HepG2 (cell line): ENCODE measurements around the gene DENND4C. TPM values are rescaled to one million over a fixed set of nuclear protein-coding genes. Genes with fewer than 3 reads are reported as not detected.
A peak's percentile ranks its signal among the peaks of the same experiment; 100 is the strongest.

ENCODE experiments used
- ATAC-seq: fragments of 200-7000 bp; cut with Tn5 transposase; 3 replicates; pipeline ENCODE4 v1.9.1; 2020; ENCODE audit warnings: mild to moderate bottlenecking, moderate library complexity
- BruUV-seq: library from RNA; stranded (reverse); fragments of 400-500 nt; replicated peaks from 2 replicates; lab custom pipeline; 2021; lab: Mats Ljungman, UMichigan
- CTCF ChIA-PET: fragments of 300-600 bp; formaldehyde crosslinking; extraction: SDS; loops from one replicate; lab custom pipeline; 2021; ENCODE audit warnings: low total read pairs, inconsistent platforms, low intra/inter-chr PET ratio; lab: Yijun Ruan, JAX
- POLR2A ChIA-PET: fragments of 350-600 bp; sonication (Branson Sonifier 250); formaldehyde crosslinking; loops from one replicate; lab custom pipeline; 2020; ENCODE audit warnings: antibody characterized with exemption, inconsistent platforms; lab: Yijun Ruan, JAX
- DNase-seq: peaks from one replicate; pipeline ENCODE4 v3.0.0-alpha.2; 2015; ENCODE audit warnings: low spot score
- FAIRE-seq: peaks from 3 replicates; lab custom pipeline; 2011; peaks lifted over from hg19 to GRCh38; lab: Jason Lieb, UNC
- H2AFZ ChIP-seq: one replicate; pipeline ENCODE4 v1.6.1; 2011; ENCODE audit warnings: low read length, inconsistent platforms
- H3K27ac ChIP-seq: fragments of 300-600 bp; 3 replicates; pipeline ENCODE4 v1.8.0; 2011; ENCODE audit warnings: mixed run types, mild to moderate bottlenecking, mixed read lengths, low read length, inconsistent platforms; ENCODE audit not compliant: insufficient read depth; ENCODE audit errors: extremely low read length
- H3K27me3 ChIP-seq, 2 experiments: fragments of 200-600 bp in 1 of 2; 2 replicates in 1 of 2; 3 replicates in 1 of 2; pipeline versions ENCODE4 v1.6.0 to v1.8.0; 2011; ENCODE audit warnings: low read length in 2 of 2, mild to moderate bottlenecking in 2 of 2, moderate library complexity in 2 of 2, inconsistent platforms in 1 of 2; ENCODE audit not compliant: insufficient read depth in 2 of 2, control insufficient read depth in 1 of 2
- H3K36me3 ChIP-seq, 2 experiments: fragments of 200-600 bp in 1 of 2; replicated peaks in 1 of 2; 2 replicates in 1 of 2; 3 replicates in 1 of 2; pipeline versions ENCODE4 v1.5.1 to v1.8.0; 2011; ENCODE audit warnings: low read length in 2 of 2, inconsistent platforms in 1 of 2; ENCODE audit not compliant: insufficient read depth in 2 of 2, control insufficient read depth in 1 of 2
- H3K4me1 ChIP-seq: 2 replicates; pipeline ENCODE4 v1.5.1; 2012; ENCODE audit warnings: low read length, inconsistent platforms; ENCODE audit not compliant: insufficient read depth
- H3K4me2 ChIP-seq: 2 replicates; pipeline ENCODE4 v1.6.0; 2011; ENCODE audit warnings: low read depth, low read length, inconsistent platforms
- H3K4me3 ChIP-seq, 3 experiments: fragments of 200-600 bp in 1 of 3; sonication (generic), shearing (Covaris generic) in 1 of 3; replicated peaks in 1 of 3; 2 replicates each; pipeline ENCODE4 v1.5.1; 2011 to 2016; ENCODE audit warnings: low read length in 3 of 3, inconsistent platforms in 2 of 3, low read depth in 2 of 3, mild to moderate bottlenecking in 2 of 3, control low read depth in 1 of 3, mixed read lengths in 1 of 3; ENCODE audit not compliant: insufficient read depth in 1 of 3
- H3K79me2 ChIP-seq: one replicate; pipeline ENCODE4 v1.6.1; 2011; ENCODE audit warnings: low read length, inconsistent platforms; ENCODE audit not compliant: insufficient read depth
- H3K9ac ChIP-seq: 2 replicates; pipeline ENCODE4 v1.6.0; 2011; ENCODE audit warnings: mild to moderate bottlenecking, low read depth, low read length, inconsistent platforms; ENCODE audit not compliant: insufficient read depth
- H3K9me3 ChIP-seq: 2 replicates; pipeline ENCODE4 v1.5.1; 2012; ENCODE audit warnings: mild to moderate bottlenecking, low read length
- H4K20me1 ChIP-seq: 2 replicates; pipeline ENCODE4 v1.6.0; 2011; ENCODE audit warnings: inconsistent platforms, mild to moderate bottlenecking, low read length, moderate library complexity; ENCODE audit not compliant: insufficient read depth
- CREBL2 ChIP-seq: sonication (generic); formaldehyde crosslinking; IDR thresholded peaks from 2 replicates; pipeline ENCODE4 v1.8.1; 2023; ENCODE audit warnings: missing genetic modification reagents, mild to moderate bottlenecking, borderline replicate concordance
- KDM5A ChIP-seq: fragments of 200-600 bp; sonication (generic); IDR thresholded peaks from 2 replicates; pipeline ENCODE4 v1.7.0; 2018; ENCODE audit warnings: antibody characterized with exemption, mild to moderate bottlenecking, low read length, borderline replicate concordance
- MXI1 ChIP-seq: IDR thresholded peaks from 3 replicates; pipeline ENCODE4 v1.6.1; 2012; ENCODE audit warnings: low read depth, low read length, inconsistent platforms, borderline replicate concordance
- NFE2L2 ChIP-seq: fragments of 150-350 bp; IDR thresholded peaks from 2 replicates; pipeline ENCODE4 v1.6.1; 2014; ENCODE audit warnings: low read length
- NR2F2 ChIP-seq: IDR thresholded peaks from 2 replicates; pipeline ENCODE4 v1.6.1; 2012; ENCODE audit warnings: low read depth, inconsistent platforms, borderline replicate concordance
- ZC3H13 ChIP-seq: sonication (generic); formaldehyde crosslinking; IDR thresholded peaks from 2 replicates; pipeline ENCODE4 v1.8.1; 2023; ENCODE audit warnings: mild to moderate bottlenecking, missing genetic modification reagents, moderate library complexity
- ZNF362 ChIP-seq: sonication (generic); formaldehyde crosslinking; IDR thresholded peaks from 2 replicates; pipeline ENCODE4 v1.4.0; 2020; ENCODE audit warnings: missing genetic modification reagents, mild to moderate bottlenecking, borderline replicate concordance
- ZNF572 ChIP-seq: sonication (generic); formaldehyde crosslinking; IDR thresholded peaks from 2 replicates; pipeline ENCODE4 v1.5.1; 2020; ENCODE audit warnings: mild to moderate bottlenecking, missing genetic modification reagents
- ZNF709 ChIP-seq: sonication (generic); formaldehyde crosslinking; IDR thresholded peaks from 2 replicates; pipeline ENCODE4 v1.5.0; 2020; ENCODE audit warnings: mild to moderate bottlenecking, missing genetic modification reagents
- ZNF784 ChIP-seq: sonication (generic); formaldehyde crosslinking; IDR thresholded peaks from 2 replicates; pipeline ENCODE4 v1.5.1; 2020; ENCODE audit warnings: missing genetic modification reagents, mild to moderate bottlenecking, borderline replicate concordance
- WGBS: methylation state at CpG from one replicate; pipeline ENCODE4 v1.1.6; 2017; ENCODE audit warnings: low lambda C conversion rate; 5-methylcytosine and 5-hydroxymethylcytosine counted together
- in situ Hi-C: cut with HindIII; loops from 2 replicates; pipeline ENCODE4 v1.10.0; 2017; ENCODE audit warnings: low pct_unique_long_range_greater_than_20kb; ENCODE audit not compliant: extremely low pct_ligation_motif_present
- intact Hi-C: fragments of 100-400 bp; cut with micrococcal nuclease; formaldehyde crosslinking; loops from one replicate; pipeline ENCODE4 v1.10.0; 2022; ENCODE audit not compliant: unreplicated experiment
- polyA plus RNA-seq, 8 experiments: library from polyadenylated mRNA; depleted of rRNA in 3 of 8; stranded (reverse) in 7 of 8; unstranded in 1 of 8; fragments of >200 nt; fragmentation: Illumina TruSeq in 4 of 8; extraction: Trizol in 4 of 8; gene quantifications; 2 replicates each; pipeline versions ENCODE4 v1.2.1 to v1.2.3, GENCODE V29; 2011 to 2016; ENCODE audit warnings: low read depth in 4 of 8, missing spikeins in 1 of 8, mixed read lengths in 1 of 8; ENCODE audit not compliant: insufficient read depth in 1 of 8
- total RNA-seq, 5 experiments: library from RNA; depleted of rRNA; stranded (reverse); fragments of >200 nt; fragmentation: Illumina TruSeq; extraction: Trizol; gene quantifications; 2 replicates each; pipeline ENCODE4 v1.2.3, GENCODE V29; 2016; ENCODE audit warnings: low read depth in 1 of 5
- TF ChIP-seq, protein P1 (sequence below): sonication (generic); formaldehyde crosslinking; IDR thresholded peaks from 2 replicates; pipeline ENCODE4 v1.5.0; 2020; ENCODE audit warnings: missing genetic modification reagents
- TF ChIP-seq, protein P2 (sequence below): sonication (generic); formaldehyde crosslinking; IDR thresholded peaks from 2 replicates; pipeline ENCODE4 v1.5.0; 2020; ENCODE audit warnings: mild to moderate bottlenecking, missing genetic modification reagents
- TF ChIP-seq, protein P3 (sequence below): sonication (generic); formaldehyde crosslinking; IDR thresholded peaks from 2 replicates; pipeline ENCODE4 v1.4.0; 2020; ENCODE audit warnings: mild to moderate bottlenecking, missing genetic modification reagents
- TF ChIP-seq, protein P4 (sequence below): sonication (generic); formaldehyde crosslinking; IDR thresholded peaks from 2 replicates; pipeline ENCODE4 v1.8.0; 2023; ENCODE audit warnings: mild to moderate bottlenecking, missing genetic modification reagents

Gene DENND4C
- total and polyA plus RNA-seq, 2 of the 13 experiments (the other 11 are each of a cell fraction or from before 2014, with no cell fraction given): 19.1 to 27.2 TPM

GRCh38 chr9:19405771-19406170 is 175.3 kb downstream of the DENND4C start (continued):
- no peak for TF ChIP-seq NFE2L2

GRCh38 chr9:19408316-19408692 is 177.8 kb downstream of the DENND4C start:
- no peaks in the 10 kb centered on the region for H3K36me3 ChIP-seq
- peaks cover 3% of the 10 kb centered on the region for H3K9me3 ChIP-seq
- no peaks in the 10 kb centered on the region; a peak in 2 of 5 replicates for H3K27me3 ChIP-seq
- H3K9ac ChIP-seq: peak overlapping the region; percentile 52
- WGBS: 9% methylated on average over 12 of the region's 20 CpGs
- DNase-seq (no peak), FAIRE-seq (no peak), ATAC-seq (peak; percentile 49)
- no TSS peak for BruUV-seq
- peaks cover 38% of the 10 kb centered on the region for H3K4me1 ChIP-seq
- H3K4me3 ChIP-seq: peak overlapping the region; percentile 72 to 94 (median 81)
- intact Hi-C loops (loop anchor here (1.0 kb wide), 1 partner anchor 28 kb away; the partner anchor contains the start of gene RPS6), in situ Hi-C loops (no loop called here)
- no peaks in the 10 kb centered on the region for H3K79me2 ChIP-seq
- H2AFZ ChIP-seq: no peak overlapping the region
- no peak overlapping the region for H3K27ac ChIP-seq
- peak overlapping the region; percentile 92 for H3K4me2 ChIP-seq
- POLR2A ChIA-PET: interaction anchor here (1.0 to 2.1 kb wide), 4 partner anchors 10 to 359 kb away, joined by 4 to 9 read pairs (median 4); partner anchors contain the start of genes DENND4C, RPS6 and RRAGA
- CTCF ChIA-PET: no interaction called here
- H4K20me1 ChIP-seq: no peaks in the 10 kb centered on the region
- TF ChIP-seq ZNF362 (CRISPR knock-in tag): peak; percentile 9; the same call in 1 of the 2 replicates
- TF ChIP-seq, protein P1, sequence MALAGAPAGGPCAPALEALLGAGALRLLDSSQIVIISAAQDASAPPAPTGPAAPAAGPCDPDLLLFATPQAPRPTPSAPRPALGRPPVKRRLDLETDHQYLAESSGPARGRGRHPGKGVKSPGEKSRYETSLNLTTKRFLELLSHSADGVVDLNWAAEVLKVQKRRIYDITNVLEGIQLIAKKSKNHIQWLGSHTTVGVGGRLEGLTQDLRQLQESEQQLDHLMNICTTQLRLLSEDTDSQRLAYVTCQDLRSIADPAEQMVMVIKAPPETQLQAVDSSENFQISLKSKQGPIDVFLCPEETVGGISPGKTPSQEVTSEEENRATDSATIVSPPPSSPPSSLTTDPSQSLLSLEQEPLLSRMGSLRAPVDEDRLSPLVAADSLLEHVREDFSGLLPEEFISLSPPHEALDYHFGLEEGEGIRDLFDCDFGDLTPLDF: no peak
- 0 out of 2 replicates have a peak, but pooled peaks have one; percentile 33 for TF ChIP-seq ZNF709
- TF ChIP-seq, protein P2, sequence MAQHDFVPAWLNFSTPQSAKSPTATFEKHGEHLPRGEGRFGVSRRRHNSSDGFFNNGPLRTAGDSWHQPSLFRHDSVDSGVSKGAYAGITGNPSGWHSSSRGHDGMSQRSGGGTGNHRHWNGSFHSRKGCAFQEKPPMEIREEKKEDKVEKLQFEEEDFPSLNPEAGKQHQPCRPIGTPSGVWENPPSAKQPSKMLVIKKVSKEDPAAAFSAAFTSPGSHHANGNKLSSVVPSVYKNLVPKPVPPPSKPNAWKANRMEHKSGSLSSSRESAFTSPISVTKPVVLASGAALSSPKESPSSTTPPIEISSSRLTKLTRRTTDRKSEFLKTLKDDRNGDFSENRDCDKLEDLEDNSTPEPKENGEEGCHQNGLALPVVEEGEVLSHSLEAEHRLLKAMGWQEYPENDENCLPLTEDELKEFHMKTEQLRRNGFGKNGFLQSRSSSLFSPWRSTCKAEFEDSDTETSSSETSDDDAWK (CRISPR knock-in tag): no peak
- no peak for TF ChIP-seq NR2F2
- no peak for TF ChIP-seq KDM5A
- TF ChIP-seq MXI1: no peak
- 0 out of 2 replicates have a peak, but pooled peaks have one; percentile 11 for TF ChIP-seq ZNF784
- TF ChIP-seq, protein P3, sequence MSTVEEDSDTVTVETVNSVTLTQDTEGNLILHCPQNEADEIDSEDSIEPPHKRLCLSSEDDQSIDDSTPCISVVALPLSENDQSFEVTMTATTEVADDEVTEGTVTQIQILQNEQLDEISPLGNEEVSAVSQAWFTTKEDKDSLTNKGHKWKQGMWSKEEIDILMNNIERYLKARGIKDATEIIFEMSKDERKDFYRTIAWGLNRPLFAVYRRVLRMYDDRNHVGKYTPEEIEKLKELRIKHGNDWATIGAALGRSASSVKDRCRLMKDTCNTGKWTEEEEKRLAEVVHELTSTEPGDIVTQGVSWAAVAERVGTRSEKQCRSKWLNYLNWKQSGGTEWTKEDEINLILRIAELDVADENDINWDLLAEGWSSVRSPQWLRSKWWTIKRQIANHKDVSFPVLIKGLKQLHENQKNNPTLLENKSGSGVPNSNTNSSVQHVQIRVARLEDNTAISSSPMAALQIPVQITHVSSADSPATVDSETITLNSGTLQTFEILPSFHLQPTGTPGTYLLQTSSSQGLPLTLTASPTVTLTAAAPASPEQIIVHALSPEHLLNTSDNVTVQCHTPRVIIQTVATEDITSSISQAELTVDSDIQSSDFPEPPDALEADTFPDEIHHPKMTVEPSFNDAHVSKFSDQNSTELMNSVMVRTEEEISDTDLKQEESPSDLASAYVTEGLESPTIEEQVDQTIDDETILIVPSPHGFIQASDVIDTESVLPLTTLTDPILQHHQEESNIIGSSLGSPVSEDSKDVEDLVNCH (CRISPR knock-in tag): 0 out of 2 replicates have a peak, but pooled peaks have one; percentile 29
- TF ChIP-seq, protein P4, sequence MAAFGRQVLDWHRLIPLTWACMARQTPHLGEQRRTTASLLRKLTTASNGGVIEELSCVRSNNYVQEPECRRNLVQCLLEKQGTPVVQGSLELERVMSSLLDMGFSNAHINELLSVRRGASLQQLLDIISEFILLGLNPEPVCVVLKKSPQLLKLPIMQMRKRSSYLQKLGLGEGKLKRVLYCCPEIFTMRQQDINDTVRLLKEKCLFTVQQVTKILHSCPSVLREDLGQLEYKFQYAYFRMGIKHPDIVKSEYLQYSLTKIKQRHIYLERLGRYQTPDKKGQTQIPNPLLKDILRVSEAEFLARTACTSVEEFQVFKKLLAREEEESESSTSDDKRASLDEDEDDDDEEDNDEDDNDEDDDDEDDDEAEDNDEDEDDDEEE (CRISPR knock-in tag): 0 out of 2 replicates have a peak, but pooled peaks have one; percentile 5
- TF ChIP-seq ZNF572 (CRISPR knock-in tag): 0 out of 2 replicates have a peak, but pooled peaks have one; percentile 74
- no peak for TF ChIP-seq ZC3H13 (CRISPR knock-in tag)
- TF ChIP-seq CREBL2 (CRISPR knock-in tag): no peak
